HepG2 (cell line): Measurements from ENCODE around the gene MEGF6. TPM values are rescaled to one million over a fixed set of nuclear protein-coding genes. Genes with fewer than 3 reads are reported as not detected.
A peak's percentile ranks its signal among the peaks of the same experiment; 100 is the strongest.

Experiments
- ATAD3A ChIP-seq: sonication (generic); formaldehyde crosslinking; IDR thresholded peaks from 2 replicates; pipeline ENCODE4 v1.4.0; 2020; ENCODE audit warnings: missing genetic modification reagents
- EED ChIP-seq: sonication (generic); formaldehyde crosslinking; IDR thresholded peaks from 2 replicates; pipeline ENCODE4 v1.5.0; 2020; ENCODE audit warnings: mild to moderate bottlenecking, missing genetic modification reagents
- FOXK2 ChIP-seq: fragments of 450-650 bp; IDR thresholded peaks from 2 replicates; pipeline ENCODE4 v1.6.1; 2016
- HES4 ChIP-seq: sonication (generic); formaldehyde crosslinking; IDR thresholded peaks from 2 replicates; pipeline ENCODE4 v1.9.0; 2021; ENCODE audit warnings: mild to moderate bottlenecking, missing genetic modification reagents, borderline replicate concordance
- NAIF1 ChIP-seq: sonication (generic); formaldehyde crosslinking; IDR thresholded peaks from 2 replicates; pipeline ENCODE4 v1.5.0; 2020; ENCODE audit warnings: mild to moderate bottlenecking, missing genetic modification reagents, borderline replicate concordance
- NONO ChIP-seq, 2 experiments: fragments of 450-650 bp in 1 of 2; sonication (generic) in 1 of 2; formaldehyde crosslinking in 1 of 2; IDR thresholded peaks in 1 of 2; conservative IDR thresholded peaks in 1 of 2; 2 replicates each; pipeline versions ENCODE4 v1.6.1 to v1.8.0; 2017 to 2022; ENCODE audit warnings: mild to moderate bottlenecking in 1 of 2, missing genetic modification reagents in 1 of 2, moderate library complexity in 1 of 2
- PAX8 ChIP-seq: sonication (generic); formaldehyde crosslinking; IDR thresholded peaks from 2 replicates; pipeline ENCODE4 v1.8.0; 2022; ENCODE audit warnings: mild to moderate bottlenecking, missing genetic modification reagents, borderline replicate concordance
- PHF21A ChIP-seq: sonication (generic); formaldehyde crosslinking; IDR thresholded peaks from 2 replicates; pipeline ENCODE4 v1.5.0; 2020; ENCODE audit warnings: mild to moderate bottlenecking, missing genetic modification reagents
- RAD51 ChIP-seq: fragments of 450-650 bp; IDR thresholded peaks from 2 replicates; pipeline ENCODE4 v1.6.1; 2016; ENCODE audit warnings: borderline replicate concordance
- RBFOX2 ChIP-seq: fragments of 200-400 bp; formaldehyde crosslinking; IDR thresholded peaks from 2 replicates; pipeline ENCODE4 v1.6.1; 2017; ENCODE audit warnings: low read depth, mild to moderate bottlenecking, low read length
- RBM22 ChIP-seq: fragments of 200-400 bp; formaldehyde crosslinking; optimal IDR thresholded peaks from 2 replicates; pipeline ENCODE3; 2017; ENCODE audit warnings: mild to moderate bottlenecking, low read length, moderate library complexity
- ZFP90 ChIP-seq: sonication (generic); formaldehyde crosslinking; IDR thresholded peaks from 2 replicates; pipeline ENCODE4 v1.8.0; 2022; ENCODE audit warnings: missing genetic modification reagents, mild to moderate bottlenecking, inconsistent platforms, borderline replicate concordance
- ZNF235 ChIP-seq: sonication (generic); formaldehyde crosslinking; IDR thresholded peaks from 2 replicates; pipeline ENCODE4 v1.8.1; 2023; ENCODE audit warnings: mild to moderate bottlenecking, missing genetic modification reagents, borderline replicate concordance
- ZNF33B ChIP-seq: sonication (generic); formaldehyde crosslinking; IDR thresholded peaks from 2 replicates; pipeline ENCODE4 v1.5.1; 2020; ENCODE audit warnings: mild to moderate bottlenecking, missing genetic modification reagents
- ZNF878 ChIP-seq: sonication (generic); formaldehyde crosslinking; IDR thresholded peaks from 2 replicates; pipeline ENCODE4 v1.8.1; 2023; ENCODE audit warnings: mild to moderate bottlenecking, missing genetic modification reagents, moderate library complexity
- polyA plus RNA-seq, 8 experiments: library from polyadenylated mRNA; depleted of rRNA in 3 of 8; stranded (reverse) in 7 of 8; unstranded in 1 of 8; fragments of >200 nt; fragmentation: Illumina TruSeq in 4 of 8; extraction: Trizol in 4 of 8; gene quantifications; 2 replicates each; pipeline versions ENCODE4 v1.2.1 to v1.2.3, GENCODE V29; 2011 to 2016; ENCODE audit warnings: low read depth in 4 of 8, missing spikeins in 1 of 8, mixed read lengths in 1 of 8; ENCODE audit not compliant: insufficient read depth in 1 of 8
- total RNA-seq, 5 experiments: library from RNA; depleted of rRNA; stranded (reverse); fragments of >200 nt; fragmentation: Illumina TruSeq; extraction: Trizol; gene quantifications; 2 replicates each; pipeline ENCODE4 v1.2.3, GENCODE V29; 2016; ENCODE audit warnings: low read depth in 1 of 5
- TF ChIP-seq, protein P1 (sequence below): sonication (generic); formaldehyde crosslinking; IDR thresholded peaks from 2 replicates; pipeline ENCODE4 v1.4.0; 2020; ENCODE audit warnings: missing genetic modification reagents, borderline replicate concordance
- TF ChIP-seq, protein P2 (sequence below): IDR thresholded peaks from 2 replicates; pipeline ENCODE4 v1.6.1; 2016
- TF ChIP-seq, protein P3 (sequence below): sonication (generic); formaldehyde crosslinking; IDR thresholded peaks from 2 replicates; pipeline ENCODE4 v1.4.0; 2020; ENCODE audit warnings: missing genetic modification reagents, borderline replicate concordance
- TF ChIP-seq, protein P4 (sequence below): sonication (generic); formaldehyde crosslinking; IDR thresholded peaks from 2 replicates; pipeline ENCODE4 v1.5.0; 2020; ENCODE audit warnings: missing genetic modification reagents, mild to moderate bottlenecking, borderline replicate concordance
- TF ChIP-seq, protein P5 (sequence below): sonication (generic); formaldehyde crosslinking; IDR thresholded peaks from 2 replicates; pipeline ENCODE4 v1.8.0; 2022; ENCODE audit warnings: mild to moderate bottlenecking, missing genetic modification reagents, moderate library complexity

MEGF6 gene
- total and polyA plus RNA-seq, 2 of the 13 experiments (the other 11 are each of a cell fraction or from before 2014, with no cell fraction given) = 1.9 TPM

DNA sequence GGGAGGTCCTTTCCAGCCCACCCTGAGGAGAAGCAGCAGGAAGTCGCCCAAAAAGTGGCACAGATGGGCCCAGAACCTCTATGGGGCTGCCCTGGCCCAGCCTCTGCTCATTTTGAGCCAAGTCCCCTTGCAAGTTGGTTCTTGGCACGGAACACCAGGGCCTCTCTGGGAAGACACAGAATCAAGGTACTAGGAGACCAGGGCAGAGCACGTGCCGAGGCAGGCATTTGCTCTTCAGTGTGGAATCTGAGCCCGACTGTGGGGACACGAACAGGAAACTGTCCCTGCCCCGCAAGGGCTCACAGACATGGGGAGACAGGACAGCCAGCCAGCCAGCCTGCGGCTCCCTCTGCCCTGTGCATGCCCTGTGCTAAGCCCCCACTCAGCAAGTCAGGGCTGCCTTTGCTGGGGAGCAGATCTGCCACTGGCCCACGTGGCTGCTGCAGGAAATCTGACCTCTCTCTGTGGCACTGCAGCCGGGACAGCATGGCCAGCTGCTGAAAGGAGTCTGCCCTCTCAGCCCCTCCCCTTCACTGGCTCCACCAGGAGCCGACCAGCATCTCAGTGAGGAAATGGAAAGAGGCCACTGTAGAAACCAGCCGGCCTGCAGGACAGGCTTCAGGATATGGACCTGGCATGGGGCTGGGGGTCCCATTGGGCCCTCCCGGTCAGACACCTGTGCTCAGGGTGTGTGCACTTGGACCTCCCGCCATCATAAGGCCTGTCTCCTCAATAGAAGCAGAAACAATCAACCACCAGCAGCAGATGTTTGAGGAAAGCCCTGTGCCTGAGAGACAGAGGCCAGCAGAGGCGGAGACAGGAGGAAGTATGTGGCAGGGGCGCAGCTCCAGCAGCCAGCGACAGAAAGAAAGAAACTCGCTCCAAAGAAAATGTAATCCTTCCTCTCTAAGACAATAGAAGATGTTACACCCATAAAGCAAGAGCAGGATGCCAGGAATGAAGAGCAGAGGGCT, 153.1 kb downstream of the MEGF6 start (continued):
- TF ChIP-seq HES4 (no peak), ATAD3A (CRISPR knock-in tag) (no peak), NAIF1 (CRISPR knock-in tag) (peak; percentile 43; the same call in 1 of the 2 replicates), RBFOX2 (peak; percentile 73), PAX8 (CRISPR knock-in tag) (no peak), ZNF878 (CRISPR knock-in tag) (no peak), EED (CRISPR knock-in tag) (no peak), RAD51 (no peak), ZNF235 (CRISPR knock-in tag) (no peak), RBM22 (peak; percentile 78), NONO (IDR thresholded peaks at IDR 0.05) (no peak), NONO (CRISPR knock-in tag; conservative IDR thresholded peaks at IDR 0.05) (0 out of 2 replicates have a peak, but pooled peaks have one; percentile 60), ZNF33B (CRISPR knock-in tag) (no peak), ZFP90 (no peak), PHF21A (CRISPR knock-in tag) (peak; percentile 35; the same call in 1 of the 2 replicates), FOXK2 (no peak)
- TF ChIP-seq, protein P1, sequence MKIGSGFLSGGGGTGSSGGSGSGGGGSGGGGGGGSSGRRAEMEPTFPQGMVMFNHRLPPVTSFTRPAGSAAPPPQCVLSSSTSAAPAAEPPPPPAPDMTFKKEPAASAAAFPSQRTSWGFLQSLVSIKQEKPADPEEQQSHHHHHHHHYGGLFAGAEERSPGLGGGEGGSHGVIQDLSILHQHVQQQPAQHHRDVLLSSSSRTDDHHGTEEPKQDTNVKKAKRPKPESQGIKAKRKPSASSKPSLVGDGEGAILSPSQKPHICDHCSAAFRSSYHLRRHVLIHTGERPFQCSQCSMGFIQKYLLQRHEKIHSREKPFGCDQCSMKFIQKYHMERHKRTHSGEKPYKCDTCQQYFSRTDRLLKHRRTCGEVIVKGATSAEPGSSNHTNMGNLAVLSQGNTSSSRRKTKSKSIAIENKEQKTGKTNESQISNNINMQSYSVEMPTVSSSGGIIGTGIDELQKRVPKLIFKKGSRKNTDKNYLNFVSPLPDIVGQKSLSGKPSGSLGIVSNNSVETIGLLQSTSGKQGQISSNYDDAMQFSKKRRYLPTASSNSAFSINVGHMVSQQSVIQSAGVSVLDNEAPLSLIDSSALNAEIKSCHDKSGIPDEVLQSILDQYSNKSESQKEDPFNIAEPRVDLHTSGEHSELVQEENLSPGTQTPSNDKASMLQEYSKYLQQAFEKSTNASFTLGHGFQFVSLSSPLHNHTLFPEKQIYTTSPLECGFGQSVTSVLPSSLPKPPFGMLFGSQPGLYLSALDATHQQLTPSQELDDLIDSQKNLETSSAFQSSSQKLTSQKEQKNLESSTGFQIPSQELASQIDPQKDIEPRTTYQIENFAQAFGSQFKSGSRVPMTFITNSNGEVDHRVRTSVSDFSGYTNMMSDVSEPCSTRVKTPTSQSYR (CRISPR knock-in tag) = no peak
- TF ChIP-seq, protein P2, sequence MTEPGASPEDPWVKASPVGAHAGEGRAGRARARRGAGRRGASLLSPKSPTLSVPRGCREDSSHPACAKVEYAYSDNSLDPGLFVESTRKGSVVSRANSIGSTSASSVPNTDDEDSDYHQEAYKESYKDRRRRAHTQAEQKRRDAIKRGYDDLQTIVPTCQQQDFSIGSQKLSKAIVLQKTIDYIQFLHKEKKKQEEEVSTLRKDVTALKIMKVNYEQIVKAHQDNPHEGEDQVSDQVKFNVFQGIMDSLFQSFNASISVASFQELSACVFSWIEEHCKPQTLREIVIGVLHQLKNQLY (CRISPR knock-in tag) = no peak
- TF ChIP-seq, protein P3, sequence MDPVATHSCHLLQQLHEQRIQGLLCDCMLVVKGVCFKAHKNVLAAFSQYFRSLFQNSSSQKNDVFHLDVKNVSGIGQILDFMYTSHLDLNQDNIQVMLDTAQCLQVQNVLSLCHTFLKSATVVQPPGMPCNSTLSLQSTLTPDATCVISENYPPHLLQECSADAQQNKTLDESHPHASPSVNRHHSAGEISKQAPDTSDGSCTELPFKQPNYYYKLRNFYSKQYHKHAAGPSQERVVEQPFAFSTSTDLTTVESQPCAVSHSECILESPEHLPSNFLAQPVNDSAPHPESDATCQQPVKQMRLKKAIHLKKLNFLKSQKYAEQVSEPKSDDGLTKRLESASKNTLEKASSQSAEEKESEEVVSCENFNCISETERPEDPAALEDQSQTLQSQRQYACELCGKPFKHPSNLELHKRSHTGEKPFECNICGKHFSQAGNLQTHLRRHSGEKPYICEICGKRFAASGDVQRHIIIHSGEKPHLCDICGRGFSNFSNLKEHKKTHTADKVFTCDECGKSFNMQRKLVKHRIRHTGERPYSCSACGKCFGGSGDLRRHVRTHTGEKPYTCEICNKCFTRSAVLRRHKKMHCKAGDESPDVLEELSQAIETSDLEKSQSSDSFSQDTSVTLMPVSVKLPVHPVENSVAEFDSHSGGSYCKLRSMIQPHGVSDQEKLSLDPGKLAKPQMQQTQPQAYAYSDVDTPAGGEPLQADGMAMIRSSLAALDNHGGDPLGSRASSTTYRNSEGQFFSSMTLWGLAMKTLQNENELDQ (CRISPR knock-in tag) = no peak
- TF ChIP-seq, protein P4, sequence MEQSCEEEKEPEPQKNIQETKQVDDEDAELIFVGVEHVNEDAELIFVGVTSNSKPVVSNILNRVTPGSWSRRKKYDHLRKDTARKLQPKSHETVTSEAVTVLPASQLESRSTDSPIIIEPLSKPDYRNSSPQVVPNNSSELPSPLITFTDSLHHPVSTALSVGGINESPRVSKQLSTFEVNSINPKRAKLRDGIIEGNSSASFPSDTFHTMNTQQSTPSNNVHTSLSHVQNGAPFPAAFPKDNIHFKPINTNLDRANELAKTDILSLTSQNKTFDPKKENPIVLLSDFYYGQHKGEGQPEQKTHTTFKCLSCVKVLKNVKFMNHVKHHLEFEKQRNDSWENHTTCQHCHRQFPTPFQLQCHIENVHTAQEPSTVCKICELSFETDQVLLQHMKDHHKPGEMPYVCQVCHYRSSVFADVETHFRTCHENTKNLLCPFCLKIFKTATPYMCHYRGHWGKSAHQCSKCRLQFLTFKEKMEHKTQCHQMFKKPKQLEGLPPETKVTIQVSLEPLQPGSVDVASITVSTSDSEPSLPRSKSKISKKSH (CRISPR knock-in tag) = no peak
- TF ChIP-seq, protein P5, sequence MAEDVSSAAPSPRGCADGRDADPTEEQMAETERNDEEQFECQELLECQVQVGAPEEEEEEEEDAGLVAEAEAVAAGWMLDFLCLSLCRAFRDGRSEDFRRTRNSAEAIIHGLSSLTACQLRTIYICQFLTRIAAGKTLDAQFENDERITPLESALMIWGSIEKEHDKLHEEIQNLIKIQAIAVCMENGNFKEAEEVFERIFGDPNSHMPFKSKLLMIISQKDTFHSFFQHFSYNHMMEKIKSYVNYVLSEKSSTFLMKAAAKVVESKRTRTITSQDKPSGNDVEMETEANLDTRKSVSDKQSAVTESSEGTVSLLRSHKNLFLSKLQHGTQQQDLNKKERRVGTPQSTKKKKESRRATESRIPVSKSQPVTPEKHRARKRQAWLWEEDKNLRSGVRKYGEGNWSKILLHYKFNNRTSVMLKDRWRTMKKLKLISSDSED (CRISPR knock-in tag) = no peak
